OCI-LY3 (cell line): ENCODE measurements around the gene SLC24A4.

ENCODE experiments used
- H2AFZ ChIP-seq: fragments of 200-600, 300-600 bp; shearing (Covaris generic); 2 replicates; pipeline ENCODE4 v1.6.0; 2014; ENCODE audit warnings: antibody characterized with exemption, low read depth, low read length
- H3K27ac ChIP-seq: fragments of 200-600, 300-600 bp; sonication (generic); 2 replicates; pipeline ENCODE4 v1.5.1; 2014; ENCODE audit warnings: mild to moderate bottlenecking, low read length, moderate library complexity, mixed read lengths
- H3K27me3 ChIP-seq: fragments of 200-600, 300-600 bp; sonication (generic); 2 replicates; pipeline ENCODE4 v1.6.1; 2014; ENCODE audit warnings: low read depth, low read length, mixed read lengths
- H3K36me3 ChIP-seq: fragments of 200-600, 300-600 bp; sonication (generic); replicated peaks from 2 replicates; pipeline ENCODE3; 2014; ENCODE audit warnings: low read depth, low read length, mixed read lengths
- H3K4me1 ChIP-seq: fragments of 300-600, 200-600 bp; sonication (generic); 2 replicates; pipeline ENCODE4 v1.6.1; 2014; ENCODE audit warnings: low read length, mixed read lengths
- H3K4me2 ChIP-seq: fragments of 200-600, 300-600 bp; sonication (generic); 2 replicates; pipeline ENCODE4 v1.6.1; 2014; ENCODE audit warnings: low read length, mixed read lengths
- H3K4me3 ChIP-seq: fragments of 300-600, 200-600 bp; sonication (generic); 2 replicates; pipeline ENCODE4 v1.5.1; 2014; ENCODE audit warnings: antibody characterized with exemption, mild to moderate bottlenecking, low read length, moderate library complexity
- H3K79me2 ChIP-seq: fragments of 300-600, 200-600 bp; shearing (Covaris generic); 2 replicates; pipeline ENCODE4 v1.6.1; 2014; ENCODE audit warnings: mild to moderate bottlenecking, low read length, mixed read lengths
- H3K9ac ChIP-seq: fragments of 300-600, 200-600 bp; shearing (Covaris generic); 2 replicates; pipeline ENCODE4 v1.6.0; 2014; ENCODE audit warnings: mild to moderate bottlenecking, low read length, moderate library complexity
- H3K9me3 ChIP-seq: fragments of 200-600, 300-600 bp; shearing (Covaris generic); 2 replicates; pipeline ENCODE4 v1.6.1; 2014; ENCODE audit warnings: low read length, mixed read lengths; ENCODE audit not compliant: insufficient read depth
- H4K20me1 ChIP-seq: fragments of 200-600, 300-600 bp; sonication (generic); 2 replicates; pipeline ENCODE4 v1.6.1; 2016; ENCODE audit warnings: low read length, mixed read lengths; ENCODE audit not compliant: insufficient read depth
- EZH2phosphoT487 ChIP-seq: fragments of 200-600 bp; shearing (Covaris generic); IDR thresholded peaks from 2 replicates; pipeline ENCODE4 v1.6.1; 2018; ENCODE audit warnings: antibody characterized with exemption, mixed run types, low read depth
- TF ChIP-seq, protein P1 (sequence below): fragments of 200-600, 300-600 bp; sonication (generic); IDR thresholded peaks from 2 replicates; pipeline ENCODE4 v1.5.1; 2014; ENCODE audit warnings: antibody characterized with exemption, low read length, low read depth

SLC24A4 gene

DNA sequence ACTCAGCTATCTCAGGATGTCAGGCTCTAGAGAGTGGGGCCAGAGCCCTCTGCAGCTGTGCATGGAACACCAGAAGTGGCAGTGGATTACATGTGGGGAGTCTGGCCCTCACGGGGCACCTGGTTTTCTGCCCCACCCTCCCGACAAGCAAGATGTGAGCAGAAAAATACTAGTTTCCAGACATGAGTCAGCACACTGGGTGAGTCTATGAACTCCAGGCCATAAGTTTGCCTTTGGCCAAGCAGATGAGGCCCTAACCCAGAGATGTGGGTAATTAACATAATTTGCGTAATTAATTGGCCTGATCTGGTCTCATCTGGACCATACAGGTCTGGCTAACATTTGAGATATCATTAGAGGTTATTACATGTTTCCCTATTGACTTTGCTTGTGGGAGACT is 37.7 kb upstream of the SLC24A4 start:
- no peak for TF ChIP-seq EZH2phosphoT487
- TF ChIP-seq, protein P1, sequence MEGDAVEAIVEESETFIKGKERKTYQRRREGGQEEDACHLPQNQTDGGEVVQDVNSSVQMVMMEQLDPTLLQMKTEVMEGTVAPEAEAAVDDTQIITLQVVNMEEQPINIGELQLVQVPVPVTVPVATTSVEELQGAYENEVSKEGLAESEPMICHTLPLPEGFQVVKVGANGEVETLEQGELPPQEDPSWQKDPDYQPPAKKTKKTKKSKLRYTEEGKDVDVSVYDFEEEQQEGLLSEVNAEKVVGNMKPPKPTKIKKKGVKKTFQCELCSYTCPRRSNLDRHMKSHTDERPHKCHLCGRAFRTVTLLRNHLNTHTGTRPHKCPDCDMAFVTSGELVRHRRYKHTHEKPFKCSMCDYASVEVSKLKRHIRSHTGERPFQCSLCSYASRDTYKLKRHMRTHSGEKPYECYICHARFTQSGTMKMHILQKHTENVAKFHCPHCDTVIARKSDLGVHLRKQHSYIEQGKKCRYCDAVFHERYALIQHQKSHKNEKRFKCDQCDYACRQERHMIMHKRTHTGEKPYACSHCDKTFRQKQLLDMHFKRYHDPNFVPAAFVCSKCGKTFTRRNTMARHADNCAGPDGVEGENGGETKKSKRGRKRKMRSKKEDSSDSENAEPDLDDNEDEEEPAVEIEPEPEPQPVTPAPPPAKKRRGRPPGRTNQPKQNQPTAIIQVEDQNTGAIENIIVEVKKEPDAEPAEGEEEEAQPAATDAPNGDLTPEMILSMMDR, result no peak
- no peaks in the 10 kb centered on the region for H4K20me1 ChIP-seq

DNA sequence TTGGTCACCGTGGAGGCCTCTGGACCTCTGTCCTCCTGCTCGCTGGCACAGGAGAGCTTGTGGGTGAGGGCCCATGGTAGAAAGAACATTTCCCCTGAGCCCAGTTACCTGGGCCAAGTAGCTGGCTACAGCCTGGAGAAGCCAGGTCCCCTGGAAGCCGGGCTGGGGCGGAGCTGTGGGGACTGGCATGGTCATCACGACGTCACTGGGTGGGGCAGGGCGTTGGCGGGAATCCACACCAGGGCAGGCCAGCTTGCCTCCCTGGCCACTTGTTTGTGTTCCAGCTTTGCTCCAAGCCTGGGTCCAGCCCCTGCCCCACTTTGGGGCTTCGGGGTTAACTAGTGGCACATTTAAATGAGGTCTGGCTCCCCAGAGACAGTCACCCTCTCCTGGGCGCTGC is 35.0 kb upstream of the SLC24A4 start:
- Histone ChIP-seq H3K4me2 (no peak overlapping the region), H3K4me1 (peaks cover 9% of the 10 kb centered on the region), H3K79me2 (no peaks in the 10 kb centered on the region), H3K27me3 (peaks cover 25% of the 10 kb centered on the region), H3K4me3 (no peak overlapping the region), H3K9me3 (no peaks in the 10 kb centered on the region), H3K36me3 (no peaks in the 10 kb centered on the region), H2AFZ (no peak overlapping the region), H3K9ac (no peak overlapping the region), H4K20me1 (no peaks in the 10 kb centered on the region), H3K27ac (no peak overlapping the region)
- no peak for TF ChIP-seq EZH2phosphoT487
- TF ChIP-seq, protein P1, result no peak

More for the DNA sequence above, 37.7 kb upstream of the SLC24A4 start:
- H2AFZ ChIP-seq, result peak overlapping the region; percentile 27; the same call in 1 of the 2 replicates
- H3K36me3 ChIP-seq, result no peaks in the 10 kb centered on the region
- H3K9ac ChIP-seq, result no peak overlapping the region
- H3K27ac ChIP-seq, result no peak overlapping the region
- H3K9me3 ChIP-seq, result no peaks in the 10 kb centered on the region
- no peak overlapping the region for H3K4me3 ChIP-seq
- H3K27me3 ChIP-seq, result peaks cover 16% of the 10 kb centered on the region
- peaks cover 9% of the 10 kb centered on the region for H3K4me1 ChIP-seq
- H3K4me2 ChIP-seq, result peak overlapping the region; percentile 4; the same call in 1 of the 2 replicates
- H3K79me2 ChIP-seq, result no peaks in the 10 kb centered on the region

DNA sequence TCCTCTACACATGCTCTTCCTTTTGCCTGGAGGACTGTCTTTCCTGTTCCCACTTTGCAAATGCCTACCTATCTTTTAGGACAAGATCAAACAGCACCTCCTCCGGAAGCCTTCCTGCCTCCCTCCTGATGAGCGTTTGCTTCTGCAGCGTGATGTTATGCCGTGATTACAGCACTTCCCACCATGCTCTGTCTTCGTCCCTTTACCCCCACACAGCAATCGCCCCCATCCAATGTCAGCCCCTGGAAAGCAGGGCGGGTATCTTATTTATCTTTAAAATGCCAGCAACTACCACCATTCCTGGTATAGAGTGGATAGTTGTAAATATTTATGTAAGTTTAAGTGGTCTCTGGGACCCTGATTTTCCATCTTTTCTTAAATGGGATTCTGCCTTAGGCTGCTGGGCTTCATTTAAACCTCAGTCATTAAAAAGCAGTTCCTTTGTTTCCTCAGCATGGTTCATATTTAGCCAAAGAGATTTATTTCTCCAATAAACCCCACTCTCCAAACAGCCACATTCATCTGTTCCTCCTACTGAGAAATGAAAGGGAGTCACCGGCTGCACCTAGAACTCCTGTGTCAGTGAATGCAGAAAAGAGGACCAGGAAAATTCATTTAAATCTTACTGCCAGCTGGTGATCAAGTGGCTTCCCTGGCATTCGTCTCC is 33.8 kb upstream of the SLC24A4 start:
- TF ChIP-seq, protein P1, result no peak
- TF ChIP-seq EZH2phosphoT487, result no peak
- no peaks in the 10 kb centered on the region for H3K36me3 ChIP-seq
- H4K20me1 ChIP-seq, result no peaks in the 10 kb centered on the region
- no peaks in the 10 kb centered on the region for H3K9me3 ChIP-seq
- H2AFZ ChIP-seq, result no peak overlapping the region
- no peak overlapping the region for H3K9ac ChIP-seq
- H3K27me3 ChIP-seq, result peaks cover 25% of the 10 kb centered on the region
- H3K4me1 ChIP-seq, result peaks cover 9% of the 10 kb centered on the region
- H3K4me3 ChIP-seq, result no peak overlapping the region
- H3K27ac ChIP-seq, result no peak overlapping the region
- no peaks in the 10 kb centered on the region for H3K79me2 ChIP-seq
- no peak overlapping the region for H3K4me2 ChIP-seq

DNA sequence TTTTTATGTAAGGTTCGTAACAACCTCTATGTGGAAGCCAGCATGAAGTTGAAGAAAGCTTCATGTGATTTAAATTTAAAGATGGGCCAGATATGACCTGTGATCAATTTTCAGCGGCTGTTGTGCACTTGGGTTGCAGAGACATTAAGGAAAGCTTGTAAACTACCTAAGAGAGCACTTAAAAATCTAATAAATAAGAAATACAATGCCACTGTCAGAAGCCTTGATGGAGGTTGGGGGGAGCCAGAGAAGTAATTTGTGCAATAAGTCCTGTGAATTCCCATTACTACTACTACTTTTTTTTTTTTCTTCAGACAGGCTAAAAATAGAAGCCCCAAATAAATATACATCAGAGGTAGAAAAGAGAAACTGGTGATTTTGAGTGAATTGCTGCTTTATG is 30.3 kb upstream of the SLC24A4 start:
- no peaks in the 10 kb centered on the region for H3K79me2 ChIP-seq
- H3K4me1 ChIP-seq, result no peaks in the 10 kb centered on the region
- no peak overlapping the region for H2AFZ ChIP-seq
- H3K36me3 ChIP-seq, result no peaks in the 10 kb centered on the region
- H3K4me2 ChIP-seq, result no peak overlapping the region
- TF ChIP-seq, protein P1, result no peak
- no peak for TF ChIP-seq EZH2phosphoT487
- no peak overlapping the region for H3K27ac ChIP-seq
- no peaks in the 10 kb centered on the region for H4K20me1 ChIP-seq
- peaks cover 43% of the 10 kb centered on the region for H3K27me3 ChIP-seq
- no peak overlapping the region for H3K4me3 ChIP-seq
- no peak overlapping the region for H3K9ac ChIP-seq
- H3K9me3 ChIP-seq, result no peaks in the 10 kb centered on the region
